ENCODE data around the gene RTN4RL1. TPM values are rescaled to one million over a fixed set of nuclear protein-coding genes. Genes with fewer than 3 reads are reported as not detected.

The RTN4RL1 gene
- total and polyA plus RNA-seq, 9 of the 15 experiments (the other 6 are each of a cell fraction or from before 2014, with no cell fraction given) = 0.04 to 0.06 (median 0.04) TPM; not detected in 5

DNA sequence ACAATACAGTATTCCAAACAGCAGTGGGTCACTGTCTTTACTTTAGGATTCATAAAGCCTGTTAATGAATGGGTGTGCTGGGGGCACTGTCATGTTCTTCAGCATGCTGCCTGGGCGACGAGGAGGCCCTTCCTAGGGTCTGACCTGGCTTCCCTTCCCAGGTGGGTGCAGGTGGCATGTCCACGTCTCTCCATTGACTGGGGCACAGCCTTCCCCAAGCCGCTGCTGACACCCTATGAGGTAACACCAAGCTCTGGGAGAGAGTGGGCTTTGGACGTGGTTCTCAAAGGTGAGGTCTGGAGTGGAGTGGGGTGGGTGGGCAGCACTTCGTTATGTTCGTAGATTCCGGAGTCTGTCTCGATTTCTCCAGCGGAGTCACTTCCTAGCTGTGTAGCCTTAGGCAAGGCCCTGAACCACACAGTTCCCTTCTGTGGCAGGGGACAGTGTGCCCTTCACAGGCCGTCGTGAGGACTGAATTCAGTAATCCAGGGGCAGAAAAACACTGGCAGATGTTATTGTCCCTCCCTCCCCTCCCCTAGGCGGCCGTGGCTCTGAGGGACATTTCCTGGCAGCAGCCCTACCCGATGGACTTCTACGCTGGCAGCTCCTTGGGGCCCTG is 15.9 kb upstream of the RTN4RL1 start:
- POLR2A ChIA-PET = interaction anchor here (0.6 to 1.1 kb wide), 2 partner anchors 9 to 205 kb away, joined by 3 read pairs; no protein-coding TSS in a partner anchor
- 52% methylated on average over 11 of the region's 16 CpGs for WGBS (ENCODE audit: insufficient coverage, low coverage, missing lambda C conversion rate)
- DNase-seq (ENCODE audit: extremely low read depth in 1 of 4, low spot score in 3 of 4) = no peak
- intact Hi-C loops (cut with micrococcal nuclease) = no loop called here
- Histone ChIP-seq H3K27ac (ENCODE audit: extremely low read depth, low read depth, low read length) (no peak overlapping the region; the same call in 2 of the 3 replicates), H3K9me1 (ENCODE audit: control insufficient read depth, insufficient read depth, low read length) (no peaks in the 10 kb centered on the region), H3K4me3 (peak overlapping the region; percentile 67), H3K9ac (ENCODE audit: insufficient read depth in 1 of 2, low read depth in 2 of 2, low read length in 2 of 2) (peak overlapping the region; percentile 86 to 92; a peak in 3 of 4 replicates), H4K20me1 (replicated peaks; ENCODE audit: control insufficient read depth, insufficient read depth, low read length) (no peaks in the 10 kb centered on the region), H3K9me3 (replicated peaks; ENCODE audit: control insufficient read depth, insufficient read depth, low read depth, low read length) (no peaks in the 10 kb centered on the region), H3K4me1 (replicated peaks in 1 of 2; ENCODE audit: control insufficient read depth in 2 of 2, insufficient read depth in 2 of 2, low read length in 2 of 2) (peaks cover 3 to 20% of the 10 kb centered on the region in 2 experiments; a peak in 4 of 5 replicates), H2AFZ (ENCODE audit: low read depth, low read length) (peak overlapping the region; percentile 90), H3K79me2 (ENCODE audit: control insufficient read depth, insufficient read depth, low read length) (peaks cover 14% of the 10 kb centered on the region), H3K27me3 (ENCODE audit: control insufficient read depth in 2 of 2, insufficient read depth in 2 of 2, low read length in 2 of 2) (no peaks in the 10 kb centered on the region), H3K36me3 (ENCODE audit: control insufficient read depth, insufficient read depth, low read length) (peaks cover 38% of the 10 kb centered on the region; the same call in 2 of the 3 replicates), H3K4me2 (ENCODE audit: insufficient read depth, low read length) (peak overlapping the region; percentile 82)
- CTCF ChIA-PET (ENCODE audit: low intra/inter-chr PET ratio) = interaction anchor here (0.5 to 0.9 kb wide), 3 partner anchors 132 to 175 kb away, joined by 3 read pairs; no protein-coding TSS in a partner anchor
- ATAC-seq = no peak
- no TSS peak for BruUV-seq (replicated peaks)
- in situ Hi-C loops (cut with MboI) = no loop called here
- no peak for FAIRE-seq
- no peak for TF ChIP-seq CCNT2 (IDR thresholded peaks at IDR 0.05; ENCODE audit: borderline replicate concordance, extremely low read depth, insufficient read length, low read depth, low read length)
- TF ChIP-seq ZBED1 (IDR thresholded peaks at IDR 0.05) = no peak
- TF ChIP-seq, protein P1, sequence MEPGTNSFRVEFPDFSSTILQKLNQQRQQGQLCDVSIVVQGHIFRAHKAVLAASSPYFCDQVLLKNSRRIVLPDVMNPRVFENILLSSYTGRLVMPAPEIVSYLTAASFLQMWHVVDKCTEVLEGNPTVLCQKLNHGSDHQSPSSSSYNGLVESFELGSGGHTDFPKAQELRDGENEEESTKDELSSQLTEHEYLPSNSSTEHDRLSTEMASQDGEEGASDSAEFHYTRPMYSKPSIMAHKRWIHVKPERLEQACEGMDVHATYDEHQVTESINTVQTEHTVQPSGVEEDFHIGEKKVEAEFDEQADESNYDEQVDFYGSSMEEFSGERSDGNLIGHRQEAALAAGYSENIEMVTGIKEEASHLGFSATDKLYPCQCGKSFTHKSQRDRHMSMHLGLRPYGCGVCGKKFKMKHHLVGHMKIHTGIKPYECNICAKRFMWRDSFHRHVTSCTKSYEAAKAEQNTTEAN (CRISPR knock-in tag; IDR thresholded peaks at IDR 0.05) = no peak
- TF ChIP-seq, protein P2, sequence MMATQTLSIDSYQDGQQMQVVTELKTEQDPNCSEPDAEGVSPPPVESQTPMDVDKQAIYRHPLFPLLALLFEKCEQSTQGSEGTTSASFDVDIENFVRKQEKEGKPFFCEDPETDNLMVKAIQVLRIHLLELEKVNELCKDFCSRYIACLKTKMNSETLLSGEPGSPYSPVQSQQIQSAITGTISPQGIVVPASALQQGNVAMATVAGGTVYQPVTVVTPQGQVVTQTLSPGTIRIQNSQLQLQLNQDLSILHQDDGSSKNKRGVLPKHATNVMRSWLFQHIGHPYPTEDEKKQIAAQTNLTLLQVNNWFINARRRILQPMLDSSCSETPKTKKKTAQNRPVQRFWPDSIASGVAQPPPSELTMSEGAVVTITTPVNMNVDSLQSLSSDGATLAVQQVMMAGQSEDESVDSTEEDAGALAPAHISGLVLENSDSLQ (IDR thresholded peaks at IDR 0.05) = no peak
- no peak for TF ChIP-seq ZNF57 (CRISPR knock-in tag; IDR thresholded peaks at IDR 0.05)
- TF ChIP-seq ZBTB2 (IDR thresholded peaks at IDR 0.05) = no peak
- no peak for TF ChIP-seq MCM5 (IDR thresholded peaks at IDR 0.05; ENCODE audit: low read depth)
- no peak for TF ChIP-seq ZNF224 (CRISPR knock-in tag; IDR thresholded peaks at IDR 0.05)
- TF ChIP-seq HDAC6 (IDR thresholded peaks at IDR 0.05; ENCODE audit: low read depth, low read length) = no peak
- TF ChIP-seq ZNF133 (CRISPR knock-in tag; IDR thresholded peaks at IDR 0.05) = no peak
- TF ChIP-seq SP2 (IDR thresholded peaks at IDR 0.05; ENCODE audit: extremely low read depth, low read depth, low read length, poor library complexity, severe bottlenecking) = no peak
- TF ChIP-seq NR2C1 (IDR thresholded peaks at IDR 0.05) = no peak
- TF ChIP-seq NR2C1 (tag; IDR thresholded peaks at IDR 0.05) = no peak
- no peak for TF ChIP-seq PBX2 (CRISPR knock-in tag; IDR thresholded peaks at IDR 0.05; ENCODE audit: low read depth)
- TF ChIP-seq PBX2 (tag; conservative IDR thresholded peaks at IDR 0.05; ENCODE audit: low read depth) = no peak
- no peak for TF ChIP-seq MED1 (CRISPR knock-in tag; IDR thresholded peaks at IDR 0.05; ENCODE audit: borderline replicate concordance)
- TF ChIP-seq MCM3 (IDR thresholded peaks at IDR 0.05) = no peak
